Measurements from ENCODE around the gene LMF2. TPM values are rescaled to one million over a fixed set of nuclear protein-coding genes. Genes with fewer than 3 reads are reported as not detected.

The LMF2 gene
- total RNA-seq, 1 donor from 2014 or later, result 57.0 TPM

DNA sequence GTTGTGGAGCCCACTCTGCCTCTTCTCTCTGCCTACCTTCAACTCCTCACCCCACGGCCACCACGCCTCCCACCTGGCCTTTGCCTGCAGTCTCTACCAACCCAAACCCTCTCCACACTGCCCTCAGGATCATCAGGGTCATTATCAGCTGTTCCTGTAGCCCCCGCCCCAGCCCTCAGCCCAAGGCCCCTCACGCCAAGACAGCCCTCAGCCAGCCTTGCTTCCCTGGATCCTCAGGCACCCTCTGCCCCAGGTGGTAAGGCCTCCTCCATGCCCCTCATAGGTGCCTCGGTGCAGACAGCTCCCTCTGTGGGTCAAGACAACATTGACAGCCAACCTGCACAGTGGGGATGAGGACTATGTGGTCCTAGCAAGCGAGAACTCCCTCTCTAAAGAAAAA lies 34.4 kb downstream of the LMF2 start:
- Histone ChIP-seq H3K36me3 (peaks cover 0 to under 1% of the 10 kb centered on the region in 2 donors), H3K27me3 (no peaks in the 10 kb centered on the region), H3K4me1 (peaks cover 70% of the 10 kb centered on the region), H3K9me3 (no peaks in the 10 kb centered on the region), H3K4me3 (peak overlapping the region; percentile 89 to 98), H3K27ac (no peak overlapping the region)
- DNase-seq (ENCODE audit: extremely low spot score in 2 of 2), result no peak
- intact Hi-C loops (cut with DNase I), result no loop called here
- TF ChIP-seq, protein P1, sequence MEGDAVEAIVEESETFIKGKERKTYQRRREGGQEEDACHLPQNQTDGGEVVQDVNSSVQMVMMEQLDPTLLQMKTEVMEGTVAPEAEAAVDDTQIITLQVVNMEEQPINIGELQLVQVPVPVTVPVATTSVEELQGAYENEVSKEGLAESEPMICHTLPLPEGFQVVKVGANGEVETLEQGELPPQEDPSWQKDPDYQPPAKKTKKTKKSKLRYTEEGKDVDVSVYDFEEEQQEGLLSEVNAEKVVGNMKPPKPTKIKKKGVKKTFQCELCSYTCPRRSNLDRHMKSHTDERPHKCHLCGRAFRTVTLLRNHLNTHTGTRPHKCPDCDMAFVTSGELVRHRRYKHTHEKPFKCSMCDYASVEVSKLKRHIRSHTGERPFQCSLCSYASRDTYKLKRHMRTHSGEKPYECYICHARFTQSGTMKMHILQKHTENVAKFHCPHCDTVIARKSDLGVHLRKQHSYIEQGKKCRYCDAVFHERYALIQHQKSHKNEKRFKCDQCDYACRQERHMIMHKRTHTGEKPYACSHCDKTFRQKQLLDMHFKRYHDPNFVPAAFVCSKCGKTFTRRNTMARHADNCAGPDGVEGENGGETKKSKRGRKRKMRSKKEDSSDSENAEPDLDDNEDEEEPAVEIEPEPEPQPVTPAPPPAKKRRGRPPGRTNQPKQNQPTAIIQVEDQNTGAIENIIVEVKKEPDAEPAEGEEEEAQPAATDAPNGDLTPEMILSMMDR (IDR thresholded peaks at IDR 0.05), result no peak
- no peak for TF ChIP-seq POLR2AphosphoS5 (IDR thresholded peaks at IDR 0.05; ENCODE audit: insufficient read depth in 1 of 2, low read depth in 1 of 2)
- TF ChIP-seq POLR2A (IDR thresholded peaks at IDR 0.05), result no peak

DNA sequence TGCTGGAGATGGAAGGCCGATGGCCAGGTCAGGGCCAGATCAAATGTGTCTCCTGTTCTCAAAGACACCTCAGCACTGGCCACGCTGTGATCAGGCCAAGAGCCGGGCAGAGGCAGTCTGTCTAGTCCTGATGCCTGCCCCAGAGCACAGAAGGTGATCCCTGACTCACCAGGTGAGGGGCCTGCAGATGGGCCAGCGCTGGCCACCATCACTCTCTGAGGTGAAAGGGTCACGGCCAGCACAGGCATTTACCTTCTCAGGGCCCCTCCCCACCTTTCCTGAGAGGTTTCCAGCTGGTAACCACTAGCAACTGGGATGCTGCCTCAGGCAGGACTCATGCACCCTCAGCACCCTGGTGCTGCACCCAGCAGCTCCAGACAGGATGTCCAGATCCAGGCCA lies 35.5 kb downstream of the LMF2 start:
- intact Hi-C loops (cut with DNase I), result no loop called here
- Histone ChIP-seq H3K4me1 (peaks cover 73% of the 10 kb centered on the region), H3K27me3 (no peaks in the 10 kb centered on the region), H3K9me3 (no peaks in the 10 kb centered on the region), H3K36me3 (peaks cover 0 to 12% of the 10 kb centered on the region in 2 donors), H3K4me3 (no peak overlapping the region), H3K27ac (no peak overlapping the region)
- TF ChIP-seq POLR2A (IDR thresholded peaks at IDR 0.05) (no peak), POLR2AphosphoS5 (IDR thresholded peaks at IDR 0.05; ENCODE audit: insufficient read depth in 1 of 2, low read depth in 1 of 2) (no peak)
- TF ChIP-seq, protein P1 (IDR thresholded peaks at IDR 0.05), result no peak
- DNase-seq (ENCODE audit: extremely low spot score in 2 of 2), result no peak

DNA sequence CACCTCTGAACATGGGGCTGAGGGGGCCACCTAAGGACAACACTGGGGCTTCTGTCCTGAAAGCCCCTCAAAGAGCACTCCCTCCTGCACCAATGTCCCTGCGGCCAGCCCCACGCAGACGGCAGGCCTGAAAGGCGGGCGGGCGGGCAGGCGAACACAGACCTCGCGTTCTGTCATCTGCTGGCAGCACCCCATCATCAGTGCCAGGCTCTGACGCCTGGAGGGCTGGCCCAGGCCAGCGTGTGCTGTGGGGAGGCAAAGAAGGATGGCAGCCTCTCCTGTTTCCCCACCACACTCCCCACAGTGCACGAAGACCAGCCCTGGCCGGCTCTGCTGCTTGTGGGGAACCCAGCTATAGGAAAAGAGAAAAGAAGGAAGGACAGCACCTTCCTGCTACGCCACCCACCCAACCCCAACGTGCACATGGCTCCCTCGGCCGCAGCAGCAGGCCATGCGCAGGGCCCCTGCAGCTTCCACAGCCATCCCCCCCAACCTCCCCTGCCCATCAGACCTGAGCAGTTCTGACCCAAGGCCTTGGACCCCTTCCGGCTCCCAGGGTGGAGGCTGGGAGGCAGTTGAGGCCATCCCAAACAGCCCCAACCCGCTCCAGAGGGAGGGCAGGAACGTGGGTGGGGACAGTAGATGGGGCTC lies 36.2 kb downstream of the LMF2 start:
- no peak overlapping the region for H3K27ac ChIP-seq
- H3K9me3 ChIP-seq, result no peaks in the 10 kb centered on the region
- H3K4me3 ChIP-seq, result no peak overlapping the region
- H3K27me3 ChIP-seq, result no peaks in the 10 kb centered on the region
- H3K4me1 ChIP-seq, result peaks cover 73% of the 10 kb centered on the region
- no peak for DNase-seq (ENCODE audit: extremely low spot score in 2 of 2)
- intact Hi-C loops (cut with DNase I), result no loop called here
- H3K36me3 ChIP-seq, result peaks cover 0 to 18% of the 10 kb centered on the region in 2 donors
- TF ChIP-seq, protein P1 (IDR thresholded peaks at IDR 0.05), result no peak
- TF ChIP-seq POLR2AphosphoS5 (IDR thresholded peaks at IDR 0.05; ENCODE audit: insufficient read depth in 1 of 2, low read depth in 1 of 2), result no peak
- no peak for TF ChIP-seq POLR2A (IDR thresholded peaks at IDR 0.05)

DNA sequence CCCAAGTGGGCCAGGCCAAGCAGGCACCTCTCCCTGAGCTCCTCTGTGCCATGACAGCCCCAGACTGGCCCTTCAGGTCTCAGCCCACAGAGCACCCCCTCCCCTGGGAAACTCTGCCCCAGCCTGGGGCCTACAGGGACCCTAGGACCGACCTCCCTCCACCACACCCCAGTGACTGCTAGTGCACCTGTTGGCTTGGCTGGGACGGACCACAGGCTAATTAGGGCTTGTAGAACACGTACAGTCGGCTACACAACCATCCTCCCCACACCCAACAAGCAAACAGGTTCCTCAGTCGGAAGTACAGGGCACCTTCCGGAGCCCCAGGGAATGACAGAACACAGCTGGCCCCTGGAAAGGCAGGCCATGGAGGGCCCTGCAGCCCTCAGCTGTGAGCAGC lies 37.0 kb downstream of the LMF2 start:
- intact Hi-C loops (cut with DNase I), result no loop called here
- no peak for DNase-seq (ENCODE audit: extremely low spot score in 2 of 2)
- H3K36me3 ChIP-seq, result peaks cover 0 to 27% of the 10 kb centered on the region in 2 donors
- no peaks in the 10 kb centered on the region for H3K27me3 ChIP-seq
- H3K27ac ChIP-seq, result peak overlapping the region; percentile 48
- H3K4me1 ChIP-seq, result peaks cover 69% of the 10 kb centered on the region
- no peaks in the 10 kb centered on the region for H3K9me3 ChIP-seq
- H3K4me3 ChIP-seq, result no peak overlapping the region
- TF ChIP-seq, protein P1 (IDR thresholded peaks at IDR 0.05), result no peak
- TF ChIP-seq POLR2AphosphoS5 (IDR thresholded peaks at IDR 0.05; ENCODE audit: insufficient read depth in 1 of 2, low read depth in 1 of 2) (no peak), POLR2A (IDR thresholded peaks at IDR 0.05) (no peak)
